GM12878 (cell line): Measurements from ENCODE around the gene GNG10. TPM values are rescaled to one million over a fixed set of nuclear protein-coding genes. Genes with fewer than 3 reads are reported as not detected.

Source experiments
- ATF3 ChIP-seq: IDR thresholded peaks from 2 replicates; pipeline ENCODE4 v1.6.1; 2011; ENCODE audit warnings: low read depth, mild to moderate bottlenecking, low read length, moderate library complexity, borderline replicate concordance; ENCODE audit errors: extremely low read depth
- CBX5 ChIP-seq: sonication (generic); IDR thresholded peaks from 2 replicates; pipeline ENCODE4 v1.6.1; 2016; ENCODE audit warnings: low read depth, moderate library complexity, mild to moderate bottlenecking, inconsistent platforms
- KAT2A ChIP-seq: conservative IDR thresholded peaks from 2 replicates; pipeline ENCODE4 v1.6.1; 2011; ENCODE audit warnings: low read depth, low read length; ENCODE audit not compliant: control insufficient read depth
- LARP7 ChIP-seq: fragments of 450-650 bp; IDR thresholded peaks from 2 replicates; pipeline ENCODE4 v1.6.1; 2017; ENCODE audit warnings: mild to moderate bottlenecking
- MLLT1 ChIP-seq: fragments of 450-650 bp; IDR thresholded peaks from 2 replicates; pipeline ENCODE4 v1.6.1; 2016; ENCODE audit warnings: mild to moderate bottlenecking
- MYC ChIP-seq: IDR thresholded peaks from 2 replicates; pipeline ENCODE4 v1.6.1; 2011; ENCODE audit warnings: mild to moderate bottlenecking, low read length, moderate library complexity, inconsistent platforms; ENCODE audit not compliant: insufficient read depth, insufficient replicate concordance, insufficient read length, severe bottlenecking
- PBX3 ChIP-seq: IDR thresholded peaks from 2 replicates; pipeline ENCODE4 v1.6.1; 2011; ENCODE audit warnings: mild to moderate bottlenecking, low read depth, low read length, moderate library complexity; ENCODE audit not compliant: insufficient replicate concordance
- PML ChIP-seq: IDR thresholded peaks from 2 replicates; pipeline ENCODE4 v1.6.1; 2012; ENCODE audit warnings: low read length, inconsistent platforms
- SIN3A ChIP-seq: IDR thresholded peaks from 2 replicates; pipeline ENCODE4 v1.6.1; 2012; ENCODE audit warnings: low read depth, low read length, improper control_type of control experiment
- SMAD1 ChIP-seq: fragments of 450-650 bp; IDR thresholded peaks from 2 replicates; pipeline ENCODE4 v1.6.1; 2018; ENCODE audit warnings: mild to moderate bottlenecking, low read depth; ENCODE audit not compliant: partially characterized antibody
- SRF ChIP-seq, 2 experiments: IDR thresholded peaks; 2 replicates each; pipeline ENCODE4 v1.6.1; 2011; ENCODE audit warnings: low read depth in 2 of 2, low read length in 2 of 2, mild to moderate bottlenecking in 1 of 2, moderate library complexity in 1 of 2
- STAT3 ChIP-seq: IDR thresholded peaks from 2 replicates; pipeline ENCODE4 v1.6.1; 2011; ENCODE audit warnings: low read depth, low read length, improper control_type of control experiment
- TAF1 ChIP-seq: IDR thresholded peaks from 2 replicates; pipeline ENCODE4 v1.6.1; 2011; ENCODE audit warnings: mild to moderate bottlenecking, low read depth, low read length, borderline replicate concordance
- TCF12 ChIP-seq: IDR thresholded peaks from 2 replicates; pipeline ENCODE4 v1.6.1; 2011; ENCODE audit warnings: low read depth, mild to moderate bottlenecking, low read length
- YBX1 ChIP-seq: fragments of 450-650 bp; IDR thresholded peaks from 2 replicates; pipeline ENCODE4 v1.6.1; 2016; ENCODE audit warnings: antibody characterized with exemption
- ZBTB40 ChIP-seq: fragments of 450-650 bp; IDR thresholded peaks from 2 replicates; pipeline ENCODE4 v1.6.1; 2016; ENCODE audit warnings: mild to moderate bottlenecking, moderate library complexity, borderline replicate concordance
- ZNF687 ChIP-seq: fragments of 450-650 bp; IDR thresholded peaks from 2 replicates; pipeline ENCODE4 v1.6.1; 2017; ENCODE audit warnings: mild to moderate bottlenecking, moderate library complexity
- polyA plus RNA-seq, 11 experiments: library from polyadenylated mRNA; depleted of rRNA in 4 of 11; unstranded in 6 of 11; stranded (reverse) in 5 of 11; fragments of >200 nt; fragmentation: Nextera tagmentation in 4 of 11; fragmentation: Illumina TruSeq in 1 of 11; extraction: Ambion mirVana in 4 of 11; extraction: Trizol in 1 of 11; gene quantifications; 1 replicate in 1 of 11; 2 replicates in 10 of 11; pipeline versions ENCODE4 v1.2.1 to v1.2.3, GENCODE V29; 2011 to 2016; ENCODE audit warnings: inconsistent platforms in 2 of 11, missing spikeins in 2 of 11, low read depth in 1 of 11
- total RNA-seq, 4 experiments: library from RNA; depleted of rRNA in 3 of 4; stranded (reverse); fragments of >200 nt in 3 of 4; fragmentation: Illumina TruSeq in 1 of 4; extraction: Trizol in 1 of 4; gene quantifications; 2 replicates each; pipeline versions ENCODE4 v1.2.1 to v1.2.3, GENCODE V29; 2013 to 2021

Gene GNG10
- total and polyA plus RNA-seq, 10 of the 15 experiments (the other 5 are each of a cell fraction or from before 2014, with no cell fraction given), result 12.0 to 28.2 (median 22.7) TPM

- TF ChIP-seq ZNF687 (no peak), ATF3 (no peak), SIN3A (peak; percentile 98; the same call in 1 of the 2 replicates), MLLT1 (peak; percentile 84), TCF12 (peak; percentile 91), PBX3 (peak; percentile 43), MYC (no peak), CBX5 (peak; percentile 73), SRF (IDR thresholded peaks at IDR 0.05; ENCODE audit: low read depth in 2 of 2, low read length in 2 of 2) (peak in 1 of 2 experiments; percentile 80; a peak in 2 of 4 replicates), TAF1 (no peak), ZBTB40 (peak; percentile 98), PML (peak; percentile 73; the same call in 1 of the 2 replicates), KAT2A (no peak), YBX1 (no peak), LARP7 (no peak), SMAD1 (no peak), STAT3 (no peak)
Observed at GRCh38 chr9:111630964-111631213, 30.5 kb upstream of the GNG10 start (continued).
